GM19467 (cell line): ENCODE measurements around the gene FAIM.
"Not testable (repeated sequence)": the region's sequence is repeated elsewhere in the genome, so short reads cannot be mapped to it uniquely, and the experiment has no call there.

ENCODE experiments used
- ATAC-seq: cut with Tn5 transposase; IDR thresholded peaks from one replicate; pipeline ENCODE4 v1.9.1; 2021; ENCODE audit warnings: mild to moderate bottlenecking, moderate library complexity; ENCODE audit not compliant: unreplicated experiment

Gene FAIM

DNA sequence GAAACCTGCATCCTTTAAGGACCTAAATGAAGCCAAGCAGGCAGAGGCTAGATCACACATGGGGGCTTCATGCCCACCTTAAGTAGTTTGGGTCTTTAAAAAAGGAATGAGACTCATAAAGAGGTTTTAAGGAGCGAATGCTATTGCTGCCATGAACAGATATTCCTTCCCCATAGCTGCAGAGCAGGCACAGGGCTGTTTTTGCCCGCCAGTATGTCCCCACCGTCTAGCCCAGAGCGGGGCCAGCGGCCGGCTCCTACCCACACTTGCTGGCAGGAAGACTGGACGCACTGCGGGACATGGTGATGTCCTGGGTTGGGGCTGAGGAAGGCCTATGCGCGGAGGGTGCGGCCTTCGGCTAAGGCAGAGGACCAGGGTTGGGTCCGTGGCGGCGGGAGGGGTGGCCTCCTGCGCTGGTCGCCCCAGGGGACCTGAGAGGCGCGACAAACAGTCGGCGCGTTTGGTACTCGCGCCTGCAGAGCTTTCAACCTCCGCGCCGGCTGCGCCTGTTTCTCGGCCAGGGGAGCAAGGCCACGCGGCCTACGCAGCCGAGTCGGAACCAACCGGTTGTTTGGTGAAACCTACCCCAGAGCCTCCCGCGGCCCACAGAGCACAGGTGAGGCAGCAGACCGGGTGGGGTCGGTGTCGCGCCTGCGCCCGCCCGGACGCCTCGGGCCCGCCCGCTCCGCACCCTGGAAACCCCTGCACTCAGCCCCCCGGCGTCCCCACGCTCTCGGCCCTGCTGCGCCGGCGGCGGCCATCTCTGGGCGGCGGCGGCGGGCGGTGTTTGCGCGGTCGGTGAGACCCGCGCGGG is at the start of gene FAIM:
Gene FAIM, plus strand, starts transcription at position 450 of the 814 bp plus-strand sequence. CDS start 10,956 bp downstream, outside the sequence.
- ATAC-seq = peak; percentile 66

GRCh38 chr3:138559134-138559533 is 49.4 kb upstream of the FAIM start:
- ATAC-seq = no peak

GRCh38 chr3:138560501-138560900 is 48.1 kb upstream of the FAIM start:
- ATAC-seq = no peak

DNA sequence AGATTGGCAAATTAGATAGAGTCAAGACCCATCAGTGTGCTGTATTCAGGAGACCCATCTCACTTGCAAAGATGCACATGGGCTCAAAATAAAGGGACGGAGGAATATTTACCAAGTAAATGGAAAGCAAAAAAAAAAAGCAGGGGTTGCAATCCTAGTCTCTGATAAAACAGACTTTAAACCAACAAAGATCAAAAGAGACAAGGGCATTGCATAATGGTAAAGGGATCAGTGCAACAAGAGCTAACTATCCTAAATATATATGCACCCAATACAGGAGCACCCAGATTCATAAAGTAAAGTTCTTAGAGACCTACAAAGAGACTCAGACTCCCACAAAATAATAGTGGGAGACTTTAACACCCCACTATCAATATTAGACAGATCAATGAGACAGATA is 45.7 kb upstream of the FAIM start:
- ATAC-seq = not testable (repeated sequence)

- not testable (repeated sequence) for ATAC-seq
These were observed 42.3 kb upstream of the FAIM start for GRCh38 chr3:138566293-138566692.

- ATAC-seq = no peak
These were observed 41.2 kb upstream of the FAIM start for GRCh38 chr3:138567403-138567802.

DNA sequence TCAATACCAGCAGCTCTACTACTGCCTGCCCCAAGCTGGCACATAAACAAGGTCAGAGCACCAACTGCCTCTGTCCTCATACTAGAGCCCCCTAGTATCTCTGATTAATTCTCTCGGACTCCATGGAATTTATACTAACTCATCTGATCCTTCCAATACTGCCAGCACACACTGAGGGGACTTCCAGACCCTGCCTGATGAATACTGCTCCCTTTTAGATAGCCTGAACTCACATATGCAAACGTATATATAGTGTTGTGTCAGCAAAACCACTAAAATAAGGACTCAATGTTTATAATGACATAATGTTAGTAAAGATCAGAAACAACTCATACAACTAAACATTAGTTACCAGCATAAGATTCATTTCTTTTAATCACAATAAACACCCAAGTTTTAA is 39.5 kb upstream of the FAIM start:
- no peak for ATAC-seq

GRCh38 chr3:138569624-138570023 is 38.9 kb upstream of the FAIM start:
- not testable (repeated sequence) for ATAC-seq

- no peak for ATAC-seq
These were observed 35.4 kb upstream of the FAIM start for GRCh38 chr3:138573138-138573537.

GRCh38 chr3:138578141-138578540 is 30.4 kb upstream of the FAIM start:
- peak; percentile 76 for ATAC-seq

GRCh38 chr3:138578961-138579574 is 29.5 kb upstream of the FAIM start:
- ATAC-seq = no peak

GRCh38 chr3:138587374-138587773 is 21.2 kb upstream of the FAIM start:
- no peak for ATAC-seq

- no peak for ATAC-seq
These were observed 20.1 kb upstream of the FAIM start for GRCh38 chr3:138588445-138588844.

DNA sequence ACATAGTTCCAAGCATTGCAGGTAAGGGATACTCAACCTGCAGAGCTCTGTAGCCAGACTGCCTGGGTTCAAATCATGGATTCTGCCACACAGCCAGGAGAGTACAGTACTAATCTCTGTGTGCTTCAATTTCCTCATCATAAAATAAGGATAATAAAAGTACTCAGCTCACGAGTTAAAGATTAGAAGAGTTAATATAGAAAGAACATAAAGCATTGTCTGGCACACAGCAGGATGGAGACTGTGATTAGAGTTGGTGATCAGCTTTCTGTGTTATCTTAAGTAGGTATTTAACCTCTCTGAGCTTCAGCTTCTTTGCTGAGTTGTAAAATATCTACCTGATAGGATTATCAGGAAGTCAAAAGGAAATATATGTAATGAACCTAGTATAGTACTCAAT is 17.2 kb upstream of the FAIM start:
- ATAC-seq = no peak

- no peak for ATAC-seq
These were observed 15.0 kb upstream of the FAIM start for GRCh38 chr3:138593488-138594149.

GRCh38 chr3:138594150-138594934 is 14.2 kb upstream of the FAIM start, which contains the start of gene CEP70:
TSS of gene CEP70 (minus strand) at chr3:138594260. CDS start at chr3:138572927, 21,333 bp downstream.
- ATAC-seq = peak; percentile 81

DNA sequence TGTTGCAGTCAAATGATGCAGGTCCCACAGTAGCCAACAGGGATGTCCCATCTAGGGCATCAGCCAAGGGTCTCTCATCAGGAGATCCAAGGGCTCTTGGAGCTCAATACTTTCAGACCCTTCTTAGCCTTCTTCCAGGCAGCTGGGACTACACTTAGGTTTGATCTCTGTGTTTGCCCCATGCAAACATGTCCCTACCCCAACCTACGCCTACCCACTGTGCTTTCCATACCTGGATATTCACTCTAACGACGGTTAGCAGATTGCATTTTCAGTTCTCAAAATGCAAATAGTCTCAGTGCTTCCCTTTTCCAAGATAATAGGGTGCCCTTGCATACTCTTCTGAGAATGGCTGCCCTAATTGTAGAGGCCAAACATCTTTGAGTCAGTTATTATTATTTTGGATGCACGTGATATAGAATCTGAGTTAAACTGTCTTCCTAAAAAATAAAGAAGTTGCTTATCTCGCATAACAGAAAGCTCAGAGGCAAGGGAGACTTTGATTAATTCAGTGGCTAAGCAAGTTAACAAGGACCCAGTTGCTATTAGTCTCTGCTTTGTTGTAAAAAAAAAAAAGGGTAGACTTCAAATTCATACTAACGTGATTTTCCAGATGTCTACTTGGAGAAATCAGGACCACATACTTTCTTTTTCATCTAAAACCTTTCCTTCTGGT is 13.5 kb upstream of the FAIM start:
- no peak for ATAC-seq

DNA sequence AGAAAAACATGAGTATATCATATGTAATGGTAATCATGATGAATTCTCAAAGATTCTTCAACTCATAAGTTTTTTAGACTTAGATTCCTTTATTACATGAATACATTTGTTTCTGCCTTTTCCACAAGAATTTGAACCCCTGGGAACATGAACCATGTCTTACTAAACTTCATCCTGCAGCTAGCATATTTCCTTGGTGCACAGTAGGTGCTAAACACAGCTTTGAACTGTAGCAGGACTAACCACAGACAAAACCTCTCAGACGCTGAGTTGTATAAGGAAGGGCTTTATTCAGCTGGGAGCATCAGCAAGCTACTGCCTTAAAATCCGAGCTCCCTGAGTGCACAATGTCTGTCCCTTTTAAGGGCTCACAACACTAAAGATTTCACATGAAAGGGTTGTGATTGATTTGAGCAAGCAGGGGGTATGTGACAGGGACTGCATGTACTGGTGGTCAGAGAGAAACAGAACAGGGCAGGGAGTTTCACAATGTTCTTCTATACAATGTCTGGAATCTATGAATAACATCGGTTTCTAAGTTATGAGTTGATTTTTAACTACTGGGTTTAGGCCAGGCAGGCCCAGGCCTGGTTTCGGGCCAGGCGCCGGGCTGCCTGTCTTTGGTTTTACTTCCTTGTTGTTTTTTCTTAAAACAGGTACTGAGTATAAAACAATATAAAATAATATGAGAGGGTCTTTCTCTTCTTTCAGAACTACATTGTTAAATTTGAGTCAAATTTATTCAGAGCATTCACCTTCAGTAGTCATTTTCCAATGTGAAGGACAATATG is 11.2 kb upstream of the FAIM start:
- not testable (repeated sequence) for ATAC-seq

DNA sequence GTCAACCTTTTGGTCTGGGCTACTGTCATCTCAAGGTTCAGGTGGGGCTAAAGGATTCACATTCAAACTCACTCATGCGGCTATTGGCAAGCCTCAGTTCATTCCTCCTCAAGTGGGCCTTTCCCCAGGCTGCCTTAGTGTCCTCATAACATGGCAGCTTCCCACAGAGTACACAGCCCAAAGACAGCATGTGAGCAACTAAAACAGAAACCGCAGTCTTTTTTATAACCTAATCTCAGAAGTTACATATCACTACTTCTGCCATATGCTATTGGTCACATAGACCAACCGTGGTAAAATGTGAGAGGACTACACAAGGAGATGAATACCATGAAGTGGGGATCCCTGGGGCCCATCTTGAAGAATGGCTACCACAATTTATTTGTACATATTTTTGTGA is 10.0 kb upstream of the FAIM start:
- ATAC-seq = no peak
